ENCODE results near the gene RASAL2. TPM values are rescaled to one million over a fixed set of nuclear protein-coding genes. Genes with fewer than 3 reads are reported as not detected.

Gene RASAL2
- total and polyA plus RNA-seq, 2 donors (not counting 1 experiment from before 2014, with no cell fraction given) = 0.12 TPM; not detected in 1

- TF ChIP-seq CTCF (IDR thresholded peaks at IDR 0.05) (no peak), EZH2 (IDR thresholded peaks at IDR 0.05; ENCODE audit: borderline replicate concordance, insufficient read depth, low read depth, low read length, poor library complexity, severe bottlenecking) (no peak)
- Histone ChIP-seq H3K79me2 (ENCODE audit: control insufficient read depth, insufficient read depth, low read length) (no peaks in the 10 kb centered on the region), H3K9ac (ENCODE audit: low read length) (no peak overlapping the region), H2AFZ (ENCODE audit: insufficient read depth, low read depth, low read length, poor library complexity, severe bottlenecking) (no peak overlapping the region), H3K4me2 (replicated peaks; ENCODE audit: low read depth, low read length, poor library complexity, severe bottlenecking) (no peak overlapping the region), H3K36me3 (replicated peaks in 1 of 2; ENCODE audit: control extremely low read depth in 1 of 2, control insufficient read depth in 1 of 2, extremely low read depth in 1 of 2, insufficient read depth in 2 of 2, low read length in 1 of 2) (no peaks in the 10 kb centered on the region), H3K27me3 (replicated peaks in 1 of 4; ENCODE audit: control extremely low read depth in 1 of 4, control insufficient read depth in 3 of 4, insufficient read depth in 4 of 4, low read length in 3 of 4) (no peaks in the 10 kb centered on the region), H3K4me1 (ENCODE audit: control insufficient read depth in 2 of 2, insufficient read depth in 2 of 2, low read length in 2 of 2) (no peaks in the 10 kb centered on the region), H3K9me3 (ENCODE audit: control extremely low read depth in 1 of 3, control insufficient read depth in 2 of 3, insufficient read depth in 1 of 3, low read length in 2 of 3) (no peaks in the 10 kb centered on the region), H3K27ac (ENCODE audit: low read length in 2 of 2) (no peak overlapping the region), H4K20me1 (ENCODE audit: control insufficient read depth, insufficient read depth, low read length, poor library complexity, severe bottlenecking) (no peaks in the 10 kb centered on the region), H3K4me3 (ENCODE audit: control extremely low read depth in 1 of 5, extremely low read depth in 1 of 5, insufficient read depth in 1 of 5, low read depth in 2 of 5, low read length in 4 of 5) (no peak overlapping the region)
- no peaks in the 10 kb centered on the region for H3K9me3 Mint-ChIP-seq (ENCODE audit: insufficient read depth)
- H3K27me3 Mint-ChIP-seq = peaks cover 8% of the 10 kb centered on the region
- no peak for ATAC-seq (ENCODE audit: low read depth)
- CTCF ChIA-PET = no interaction called here
- DNase-seq = no peak
- no peaks in the 10 kb centered on the region for H3K4me1 Mint-ChIP-seq
- intact Hi-C loops (cut with micrococcal nuclease) = no loop called here
- H3K4me3 Mint-ChIP-seq = no peak overlapping the region
- H3K27ac Mint-ChIP-seq = no peak overlapping the region
- whole genome bisulfite sequencing (ENCODE audit: insufficient coverage) = no CpG with 5 or more reads among the region's 6 CpGs
- POLR2A ChIA-PET = no interaction called here
Observed at GRCh38 chr1:178450871-178451270, 357.0 kb downstream of the RASAL2 start.

GRCh38 chr1:178451529-178451928, 357.6 kb downstream of the RASAL2 start:
- CTCF ChIA-PET = no interaction called here
- H4K20me1 ChIP-seq (ENCODE audit: control insufficient read depth, insufficient read depth, low read length, poor library complexity, severe bottlenecking) = no peaks in the 10 kb centered on the region
- Mint-ChIP-seq H3K4me1 (no peaks in the 10 kb centered on the region), H3K27me3 (peaks cover 8% of the 10 kb centered on the region), H3K4me3 (no peak overlapping the region), H3K27ac (no peak overlapping the region), H3K9me3 (ENCODE audit: insufficient read depth) (no peaks in the 10 kb centered on the region)
- DNase-seq = no peak
- no peaks in the 10 kb centered on the region for H3K36me3 ChIP-seq (replicated peaks in 1 of 2; ENCODE audit: control extremely low read depth in 1 of 2, control insufficient read depth in 1 of 2, extremely low read depth in 1 of 2, insufficient read depth in 2 of 2, low read length in 1 of 2)
- no CpG with 5 or more reads among the region's 3 CpGs for WGBS (ENCODE audit: insufficient coverage)
- no peak overlapping the region for H2AFZ ChIP-seq (ENCODE audit: insufficient read depth, low read depth, low read length, poor library complexity, severe bottlenecking)
- no peak overlapping the region for H3K4me2 ChIP-seq (replicated peaks; ENCODE audit: low read depth, low read length, poor library complexity, severe bottlenecking)
- no peak overlapping the region for H3K4me3 ChIP-seq (ENCODE audit: control extremely low read depth in 1 of 5, extremely low read depth in 1 of 5, insufficient read depth in 1 of 5, low read depth in 2 of 5, low read length in 4 of 5)
- H3K27ac ChIP-seq (ENCODE audit: low read length in 2 of 2) = no peak overlapping the region
- TF ChIP-seq EZH2 (IDR thresholded peaks at IDR 0.05; ENCODE audit: borderline replicate concordance, insufficient read depth, low read depth, low read length, poor library complexity, severe bottlenecking) = no peak
- no peak for TF ChIP-seq CTCF (IDR thresholded peaks at IDR 0.05)
- no peaks in the 10 kb centered on the region for H3K79me2 ChIP-seq (ENCODE audit: control insufficient read depth, insufficient read depth, low read length)
- intact Hi-C loops (cut with micrococcal nuclease) = no loop called here
- no peaks in the 10 kb centered on the region for H3K9me3 ChIP-seq (ENCODE audit: control extremely low read depth in 1 of 3, control insufficient read depth in 2 of 3, insufficient read depth in 1 of 3, low read length in 2 of 3)
- no peaks in the 10 kb centered on the region for H3K27me3 ChIP-seq (replicated peaks in 1 of 4; ENCODE audit: control extremely low read depth in 1 of 4, control insufficient read depth in 3 of 4, insufficient read depth in 4 of 4, low read length in 3 of 4)
- ATAC-seq (ENCODE audit: low read depth) = no peak
- no peak overlapping the region for H3K9ac ChIP-seq (ENCODE audit: low read length)
- no peaks in the 10 kb centered on the region for H3K4me1 ChIP-seq (ENCODE audit: control insufficient read depth in 2 of 2, insufficient read depth in 2 of 2, low read length in 2 of 2)
- POLR2A ChIA-PET = no interaction called here
